ENCODE measurements around the gene SNORC. TPM values are rescaled to one million over a fixed set of nuclear protein-coding genes. Genes with fewer than 3 reads are reported as not detected.

Gene SNORC
- total and polyA plus RNA-seq, 9 of the 15 experiments (the other 6 are each of a cell fraction or from before 2014, with no cell fraction given), result 0.14 to 2.5 (median 0.72) TPM; not detected in 2

DNA sequence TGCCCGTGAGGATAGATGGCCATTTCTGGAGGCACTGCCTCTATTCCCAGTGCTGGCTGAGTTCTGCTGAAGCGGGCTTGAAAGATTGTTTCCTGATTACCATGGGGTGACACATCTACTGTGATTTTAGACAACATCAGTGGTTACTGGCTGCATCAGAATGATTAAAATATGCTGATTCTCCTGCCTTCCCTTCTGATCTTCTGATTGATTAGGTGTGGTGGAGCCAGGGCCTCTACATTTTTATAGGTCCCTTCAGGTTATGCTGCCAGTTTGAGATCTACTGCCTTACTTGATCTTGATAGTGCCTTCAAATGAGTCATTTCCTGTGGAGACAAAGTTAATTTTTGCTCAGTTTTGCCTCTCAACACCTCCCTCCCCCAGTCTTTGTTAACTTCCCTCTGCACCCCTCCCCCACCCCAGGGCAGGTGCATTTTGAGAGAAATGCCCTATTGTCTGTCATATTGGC lies 31.6 kb upstream of the SNORC start (continued):
- TF ChIP-seq JUND (IDR thresholded peaks at IDR 0.05; ENCODE audit: borderline replicate concordance, low read depth, low read length) (peak; percentile 96), JUND (tag; IDR thresholded peaks at IDR 0.05; ENCODE audit: borderline replicate concordance, low read depth, low read length) (peak; percentile 92; the same call in 2 of the 3 replicates), SMARCA4 (IDR thresholded peaks at IDR 0.05) (peak; percentile 87), RBM14 (IDR thresholded peaks at IDR 0.05; ENCODE audit: borderline replicate concordance, insufficient read depth, low read depth, low read length) (no peak), EP300 (IDR thresholded peaks at IDR 0.05; ENCODE audit: low read length) (peak; percentile 48; the same call in 1 of the 2 replicates), ETV1 (tag; conservative IDR thresholded peaks at IDR 0.05; ENCODE audit: low read depth) (peak; percentile 74), CBFA2T2 (conservative IDR thresholded peaks at IDR 0.05) (peak; percentile 10; the same call in 1 of the 2 replicates), ARID1B (IDR thresholded peaks at IDR 0.05) (peak; percentile 84), ZNF175 (CRISPR knock-in tag; IDR thresholded peaks at IDR 0.05; ENCODE audit: low read depth) (peak; percentile 78), ZNF224 (CRISPR knock-in tag; IDR thresholded peaks at IDR 0.05) (no peak), FOXK2 (conservative IDR thresholded peaks at IDR 0.05 in 1 of 2, IDR thresholded peaks at IDR 0.05 in 1 of 2; ENCODE audit: low read depth in 2 of 2) (no peak), LEF1 (IDR thresholded peaks at IDR 0.05) (peak; percentile 66; the same call in 1 of the 2 replicates), CBFA2T3 (IDR thresholded peaks at IDR 0.05) (peak; percentile 51), FOS (IDR thresholded peaks at IDR 0.05; ENCODE audit: extremely low read depth, insufficient read length) (peak; percentile 29), ERF (CRISPR knock-in tag; IDR thresholded peaks at IDR 0.05) (no peak), TRIM24 (IDR thresholded peaks at IDR 0.05) (0 out of 4 replicates have a peak, but pooled peaks of 1 of the 2 experiments have one; percentile 43), U2AF2 (optimal IDR thresholded peaks at IDR 0.05; ENCODE audit: low read depth, low read length) (no peak), ARNT (IDR thresholded peaks at IDR 0.05) (no peak)
- TF ChIP-seq, protein P1, sequence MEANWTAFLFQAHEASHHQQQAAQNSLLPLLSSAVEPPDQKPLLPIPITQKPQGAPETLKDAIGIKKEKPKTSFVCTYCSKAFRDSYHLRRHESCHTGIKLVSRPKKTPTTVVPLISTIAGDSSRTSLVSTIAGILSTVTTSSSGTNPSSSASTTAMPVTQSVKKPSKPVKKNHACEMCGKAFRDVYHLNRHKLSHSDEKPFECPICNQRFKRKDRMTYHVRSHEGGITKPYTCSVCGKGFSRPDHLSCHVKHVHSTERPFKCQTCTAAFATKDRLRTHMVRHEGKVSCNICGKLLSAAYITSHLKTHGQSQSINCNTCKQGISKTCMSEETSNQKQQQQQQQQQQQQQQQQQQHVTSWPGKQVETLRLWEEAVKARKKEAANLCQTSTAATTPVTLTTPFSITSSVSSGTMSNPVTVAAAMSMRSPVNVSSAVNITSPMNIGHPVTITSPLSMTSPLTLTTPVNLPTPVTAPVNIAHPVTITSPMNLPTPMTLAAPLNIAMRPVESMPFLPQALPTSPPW (CRISPR knock-in tag; IDR thresholded peaks at IDR 0.05), result 0 out of 2 replicates have a peak, but pooled peaks have one; percentile 13
- TF ChIP-seq, protein P2, sequence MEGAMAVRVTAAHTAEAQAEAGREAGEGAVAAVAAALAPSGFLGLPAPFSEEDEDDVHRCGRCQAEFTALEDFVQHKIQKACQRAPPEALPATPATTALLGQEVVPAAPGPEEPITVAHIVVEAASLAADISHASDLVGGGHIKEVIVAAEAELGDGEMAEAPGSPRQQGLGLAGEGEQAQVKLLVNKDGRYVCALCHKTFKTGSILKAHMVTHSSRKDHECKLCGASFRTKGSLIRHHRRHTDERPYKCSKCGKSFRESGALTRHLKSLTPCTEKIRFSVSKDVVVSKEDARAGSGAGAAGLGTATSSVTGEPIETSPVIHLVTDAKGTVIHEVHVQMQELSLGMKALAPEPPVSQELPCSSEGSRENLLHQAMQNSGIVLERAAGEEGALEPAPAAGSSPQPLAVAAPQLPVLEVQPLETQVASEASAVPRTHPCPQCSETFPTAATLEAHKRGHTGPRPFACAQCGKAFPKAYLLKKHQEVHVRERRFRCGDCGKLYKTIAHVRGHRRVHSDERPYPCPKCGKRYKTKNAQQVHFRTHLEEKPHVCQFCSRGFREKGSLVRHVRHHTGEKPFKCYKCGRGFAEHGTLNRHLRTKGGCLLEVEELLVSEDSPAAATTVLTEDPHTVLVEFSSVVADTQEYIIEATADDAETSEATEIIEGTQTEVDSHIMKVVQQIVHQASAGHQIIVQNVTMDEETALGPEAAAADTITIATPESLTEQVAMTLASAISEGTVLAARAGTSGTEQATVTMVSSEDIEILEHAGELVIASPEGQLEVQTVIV (CRISPR knock-in tag; IDR thresholded peaks at IDR 0.05; ENCODE audit: borderline replicate concordance), result no peak
- TF ChIP-seq, protein P3, sequence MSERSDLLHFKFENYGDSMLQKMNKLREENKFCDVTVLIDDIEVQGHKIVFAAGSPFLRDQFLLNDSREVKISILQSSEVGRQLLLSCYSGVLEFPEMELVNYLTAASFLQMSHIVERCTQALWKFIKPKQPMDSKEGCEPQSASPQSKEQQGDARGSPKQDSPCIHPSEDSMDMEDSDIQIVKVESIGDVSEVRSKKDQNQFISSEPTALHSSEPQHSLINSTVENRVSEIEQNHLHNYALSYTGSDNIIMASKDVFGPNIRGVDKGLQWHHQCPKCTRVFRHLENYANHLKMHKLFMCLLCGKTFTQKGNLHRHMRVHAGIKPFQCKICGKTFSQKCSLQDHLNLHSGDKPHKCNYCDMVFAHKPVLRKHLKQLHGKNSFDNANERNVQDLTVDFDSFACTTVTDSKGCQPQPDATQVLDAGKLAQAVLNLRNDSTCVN (CRISPR knock-in tag; IDR thresholded peaks at IDR 0.05), result no peak
- TF ChIP-seq, protein P4, sequence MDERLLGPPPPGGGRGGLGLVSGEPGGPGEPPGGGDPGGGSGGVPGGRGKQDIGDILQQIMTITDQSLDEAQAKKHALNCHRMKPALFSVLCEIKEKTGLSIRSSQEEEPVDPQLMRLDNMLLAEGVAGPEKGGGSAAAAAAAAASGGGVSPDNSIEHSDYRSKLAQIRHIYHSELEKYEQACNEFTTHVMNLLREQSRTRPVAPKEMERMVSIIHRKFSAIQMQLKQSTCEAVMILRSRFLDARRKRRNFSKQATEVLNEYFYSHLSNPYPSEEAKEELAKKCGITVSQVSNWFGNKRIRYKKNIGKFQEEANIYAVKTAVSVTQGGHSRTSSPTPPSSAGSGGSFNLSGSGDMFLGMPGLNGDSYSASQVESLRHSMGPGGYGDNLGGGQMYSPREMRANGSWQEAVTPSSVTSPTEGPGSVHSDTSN (CRISPR knock-in tag; IDR thresholded peaks at IDR 0.05; ENCODE audit: low read depth), result no peak
- TF ChIP-seq, protein P4 (tag; conservative IDR thresholded peaks at IDR 0.05; ENCODE audit: low read depth), result peak; percentile 56
